ENCODE results near the gene GALNT14.

Gene GALNT14

DNA sequence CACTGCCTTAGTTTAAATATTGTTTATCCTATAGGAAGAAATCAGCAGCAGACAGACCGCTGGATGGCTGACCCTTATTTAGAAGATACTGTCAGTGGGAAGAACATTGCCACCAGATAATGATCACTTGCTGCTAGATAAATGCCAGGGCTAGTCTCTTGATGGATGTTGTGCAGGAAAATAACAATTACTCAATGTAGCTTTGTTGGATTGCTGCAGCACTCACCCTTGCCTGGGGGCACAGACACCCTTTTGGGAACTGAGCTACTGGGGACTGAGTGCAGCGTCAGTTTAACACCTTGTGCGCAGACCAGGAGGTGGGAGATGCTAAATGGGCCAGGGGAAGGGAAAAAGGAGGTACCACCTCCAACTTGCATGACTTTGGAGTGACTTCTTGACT, 266.8 kb downstream of the GALNT14 start:
- H3K9me3 ChIP-seq (ENCODE audit: control insufficient read depth, insufficient read depth, low read depth, low read length) = peaks cover 7% of the 10 kb centered on the region; the same call in 1 of the 2 replicates
- H3K27me3 ChIP-seq (ENCODE audit: control insufficient read depth, insufficient read depth, low read length) = no peaks in the 10 kb centered on the region
- H3K4me1 ChIP-seq (ENCODE audit: control insufficient read depth, insufficient read depth, low read length) = peaks cover 13% of the 10 kb centered on the region
- H3K27ac ChIP-seq (ENCODE audit: low read depth, low read length) = no peak overlapping the region
- no peak overlapping the region for H3K9ac ChIP-seq (ENCODE audit: low read length)
- H3K36me3 ChIP-seq (ENCODE audit: control insufficient read depth, insufficient read depth, low read length) = no peaks in the 10 kb centered on the region
- no peak overlapping the region for H3K4me3 ChIP-seq (ENCODE audit: low read depth, low read length)

DNA sequence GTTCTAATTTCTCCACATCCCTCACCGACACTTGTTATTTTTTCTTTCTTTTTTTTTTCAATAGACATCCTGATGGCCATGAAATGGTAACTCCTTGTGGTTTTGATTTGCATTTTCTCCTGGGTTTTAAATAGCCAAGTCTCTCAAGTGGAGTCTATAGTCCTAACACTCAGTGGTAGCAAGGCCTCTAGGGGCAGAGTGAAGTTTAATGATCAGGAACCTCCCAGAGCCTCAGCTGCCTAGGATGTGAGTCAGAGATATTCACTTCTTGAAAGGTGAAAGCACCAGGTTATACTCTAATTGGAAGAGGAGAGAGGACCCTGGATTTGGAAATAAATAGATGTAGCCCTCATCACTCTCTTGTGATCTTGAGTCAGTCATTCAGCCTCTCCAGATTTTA, 268.3 kb downstream of the GALNT14 start:
- H3K9ac ChIP-seq (ENCODE audit: low read length) = no peak overlapping the region
- no peak overlapping the region for H3K4me3 ChIP-seq (ENCODE audit: low read depth, low read length)
- H3K4me1 ChIP-seq (ENCODE audit: control insufficient read depth, insufficient read depth, low read length) = peaks cover 13% of the 10 kb centered on the region
- no peaks in the 10 kb centered on the region for H3K27me3 ChIP-seq (ENCODE audit: control insufficient read depth, insufficient read depth, low read length)
- H3K27ac ChIP-seq (ENCODE audit: low read depth, low read length) = no peak overlapping the region
- peaks cover 7% of the 10 kb centered on the region; the same call in 1 of the 2 replicates for H3K9me3 ChIP-seq (ENCODE audit: control insufficient read depth, insufficient read depth, low read depth, low read length)
- H3K36me3 ChIP-seq (ENCODE audit: control insufficient read depth, insufficient read depth, low read length) = no peaks in the 10 kb centered on the region

DNA sequence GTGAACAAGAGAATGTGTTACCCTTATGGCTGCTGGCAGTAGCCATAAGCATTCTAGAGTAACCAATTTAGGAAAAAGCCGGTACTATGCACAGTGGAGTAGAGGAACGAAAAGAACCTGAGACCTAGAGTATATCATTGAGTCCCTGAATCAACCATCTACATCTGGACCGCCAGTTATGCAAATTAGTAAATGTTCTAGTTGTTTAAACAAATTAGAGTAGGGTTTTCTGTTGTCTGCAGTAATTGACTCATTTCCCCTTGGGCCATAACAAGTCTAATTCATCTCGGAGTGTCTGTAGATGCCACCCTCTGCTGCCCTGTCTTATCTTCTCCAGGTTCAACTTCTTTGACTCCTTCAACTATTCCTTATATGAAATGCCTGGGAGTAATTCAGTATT, 270.9 kb downstream of the GALNT14 start:
- H3K9me3 ChIP-seq (ENCODE audit: control insufficient read depth, insufficient read depth, low read depth, low read length) = no peaks in the 10 kb centered on the region
- no peak overlapping the region for H3K27ac ChIP-seq (ENCODE audit: low read depth, low read length)
- H3K27me3 ChIP-seq (ENCODE audit: control insufficient read depth, insufficient read depth, low read length) = no peaks in the 10 kb centered on the region
- peaks cover 10% of the 10 kb centered on the region for H3K4me1 ChIP-seq (ENCODE audit: control insufficient read depth, insufficient read depth, low read length)
- H3K9ac ChIP-seq (ENCODE audit: low read length) = no peak overlapping the region
- H3K4me3 ChIP-seq (ENCODE audit: low read depth, low read length) = no peak overlapping the region
- no peaks in the 10 kb centered on the region for H3K36me3 ChIP-seq (ENCODE audit: control insufficient read depth, insufficient read depth, low read length)

DNA sequence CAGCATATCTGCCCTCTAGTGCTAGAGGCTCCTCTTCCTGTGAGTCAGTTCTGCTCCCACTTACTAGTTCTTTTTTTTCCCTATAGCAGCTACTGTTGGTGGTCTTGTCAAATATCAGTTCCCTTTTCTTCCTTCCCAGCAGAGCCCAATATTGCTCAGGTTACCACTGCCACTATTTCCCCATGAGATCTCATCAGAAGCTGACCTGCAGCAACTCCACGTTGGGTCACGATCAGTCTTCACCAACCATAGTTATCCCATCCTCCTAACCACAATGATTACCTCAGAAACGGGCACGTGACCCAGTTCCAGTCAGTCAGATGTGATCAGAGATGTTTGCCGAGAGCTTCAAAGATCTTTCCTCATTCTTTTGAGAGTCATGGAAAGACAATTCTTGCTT, 271.3 kb downstream of the GALNT14 start:
- no peak overlapping the region for H3K4me3 ChIP-seq (ENCODE audit: low read depth, low read length)
- no peak overlapping the region for H3K9ac ChIP-seq (ENCODE audit: low read length)
- peaks cover 6% of the 10 kb centered on the region for H3K4me1 ChIP-seq (ENCODE audit: control insufficient read depth, insufficient read depth, low read length)
- no peaks in the 10 kb centered on the region for H3K36me3 ChIP-seq (ENCODE audit: control insufficient read depth, insufficient read depth, low read length)
- H3K9me3 ChIP-seq (ENCODE audit: control insufficient read depth, insufficient read depth, low read depth, low read length) = no peaks in the 10 kb centered on the region
- no peaks in the 10 kb centered on the region for H3K27me3 ChIP-seq (ENCODE audit: control insufficient read depth, insufficient read depth, low read length)
- H3K27ac ChIP-seq (ENCODE audit: low read depth, low read length) = no peak overlapping the region

DNA sequence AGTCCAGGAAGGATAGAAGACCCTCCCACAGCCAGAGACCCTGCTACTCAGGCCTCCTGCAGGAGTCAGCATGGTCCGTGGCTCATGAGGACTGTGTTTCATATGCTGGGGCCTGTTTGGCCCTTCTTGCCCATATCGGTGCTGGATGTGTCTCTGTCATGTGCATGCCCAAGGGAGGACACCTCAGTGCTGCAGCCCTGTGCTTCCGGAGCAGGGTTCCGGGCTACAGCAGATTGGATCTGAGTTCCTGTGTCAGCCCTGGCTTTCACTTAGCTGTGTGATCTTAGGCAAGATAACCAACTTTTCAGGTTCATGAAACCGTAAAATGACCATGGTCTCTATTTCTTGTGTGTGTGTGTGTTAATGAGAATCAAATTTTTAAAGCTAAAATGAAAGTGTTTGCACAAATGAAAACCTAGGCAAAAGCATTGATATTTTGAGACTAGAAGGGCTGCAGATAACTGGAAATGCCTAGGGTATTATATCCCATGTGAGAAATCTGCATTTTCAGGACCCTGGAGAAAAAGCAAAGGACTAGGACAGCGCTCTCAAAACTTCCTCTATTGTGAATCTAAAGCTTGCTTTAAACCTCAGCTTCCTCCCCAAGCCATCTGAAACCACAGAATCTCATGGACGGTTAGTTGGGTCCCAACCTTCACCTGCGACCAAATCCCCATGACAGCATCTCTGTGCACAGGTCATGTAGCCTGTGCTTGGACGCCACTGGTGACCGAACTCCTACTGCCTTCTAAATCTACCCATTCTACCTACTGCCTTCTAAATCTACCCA, 272.2 kb downstream of the GALNT14 start:
- Histone ChIP-seq H3K36me3 (ENCODE audit: control insufficient read depth, insufficient read depth, low read length) (no peaks in the 10 kb centered on the region), H3K4me3 (ENCODE audit: low read depth, low read length) (no peak overlapping the region), H3K9me3 (ENCODE audit: control insufficient read depth, insufficient read depth, low read depth, low read length) (no peaks in the 10 kb centered on the region), H3K27ac (ENCODE audit: low read depth, low read length) (no peak overlapping the region), H3K27me3 (ENCODE audit: control insufficient read depth, insufficient read depth, low read length) (no peaks in the 10 kb centered on the region), H3K9ac (ENCODE audit: low read length) (no peak overlapping the region), H3K4me1 (ENCODE audit: control insufficient read depth, insufficient read depth, low read length) (no peaks in the 10 kb centered on the region)

DNA sequence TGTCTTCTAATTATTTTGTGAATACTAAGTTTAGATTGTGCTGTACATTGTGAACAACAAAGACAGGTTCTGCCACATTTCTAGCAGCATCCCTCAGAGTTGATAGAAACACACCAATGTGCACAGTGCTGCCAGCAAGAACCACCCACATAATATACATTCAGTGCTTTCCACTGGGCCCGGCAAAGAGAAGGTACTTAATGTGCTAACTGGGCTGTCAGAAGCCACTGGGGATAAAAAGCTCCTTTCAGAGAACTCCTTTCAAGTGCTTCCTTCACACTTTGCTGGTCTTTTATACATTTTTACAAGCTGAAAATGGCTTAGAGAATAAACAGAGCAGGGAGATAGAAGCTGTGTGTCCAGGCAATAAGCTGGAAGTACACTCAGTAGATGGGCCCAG, 273.0 kb downstream of the GALNT14 start:
- Histone ChIP-seq H3K9ac (ENCODE audit: low read length) (no peak overlapping the region), H3K9me3 (ENCODE audit: control insufficient read depth, insufficient read depth, low read depth, low read length) (no peaks in the 10 kb centered on the region), H3K4me3 (ENCODE audit: low read depth, low read length) (no peak overlapping the region), H3K27ac (ENCODE audit: low read depth, low read length) (no peak overlapping the region), H3K36me3 (ENCODE audit: control insufficient read depth, insufficient read depth, low read length) (no peaks in the 10 kb centered on the region), H3K27me3 (ENCODE audit: control insufficient read depth, insufficient read depth, low read length) (no peaks in the 10 kb centered on the region), H3K4me1 (ENCODE audit: control insufficient read depth, insufficient read depth, low read length) (no peaks in the 10 kb centered on the region)

DNA sequence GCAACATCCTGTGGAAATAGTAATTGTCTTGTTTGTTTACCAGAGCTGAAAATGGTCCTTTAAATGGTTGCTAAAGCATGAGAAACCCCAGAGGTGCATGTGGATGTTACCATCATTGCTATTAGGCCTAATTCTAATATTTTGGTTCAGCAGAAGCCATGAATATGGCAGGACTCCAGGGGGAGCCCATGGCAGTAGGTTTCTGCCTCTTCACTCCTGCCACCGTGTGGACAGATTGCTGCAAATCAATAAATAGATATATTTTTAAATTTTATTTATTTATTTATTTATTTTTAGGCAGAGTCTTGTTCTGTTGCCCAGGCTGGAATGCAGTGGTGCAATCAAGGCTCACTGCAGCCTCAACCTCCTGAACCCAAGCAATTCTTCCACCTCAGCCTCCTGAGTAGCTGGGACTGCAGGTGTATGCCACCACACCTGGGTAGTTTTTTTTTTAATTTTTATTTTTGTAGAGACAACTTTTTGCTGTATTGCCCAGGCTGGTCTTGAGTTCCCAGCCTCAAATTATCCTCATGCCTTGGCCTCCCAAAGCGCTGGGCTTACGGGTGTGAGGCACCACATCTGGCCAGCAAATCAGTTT, 276.1 kb downstream of the GALNT14 start:
- Histone ChIP-seq H3K4me3 (ENCODE audit: low read depth, low read length) (no peak overlapping the region), H3K27me3 (ENCODE audit: control insufficient read depth, insufficient read depth, low read length) (no peaks in the 10 kb centered on the region), H3K27ac (ENCODE audit: low read depth, low read length) (no peak overlapping the region), H3K4me1 (ENCODE audit: control insufficient read depth, insufficient read depth, low read length) (no peaks in the 10 kb centered on the region), H3K9me3 (ENCODE audit: control insufficient read depth, insufficient read depth, low read depth, low read length) (no peaks in the 10 kb centered on the region), H3K9ac (ENCODE audit: low read length) (no peak overlapping the region), H3K36me3 (ENCODE audit: control insufficient read depth, insufficient read depth, low read length) (no peaks in the 10 kb centered on the region)

DNA sequence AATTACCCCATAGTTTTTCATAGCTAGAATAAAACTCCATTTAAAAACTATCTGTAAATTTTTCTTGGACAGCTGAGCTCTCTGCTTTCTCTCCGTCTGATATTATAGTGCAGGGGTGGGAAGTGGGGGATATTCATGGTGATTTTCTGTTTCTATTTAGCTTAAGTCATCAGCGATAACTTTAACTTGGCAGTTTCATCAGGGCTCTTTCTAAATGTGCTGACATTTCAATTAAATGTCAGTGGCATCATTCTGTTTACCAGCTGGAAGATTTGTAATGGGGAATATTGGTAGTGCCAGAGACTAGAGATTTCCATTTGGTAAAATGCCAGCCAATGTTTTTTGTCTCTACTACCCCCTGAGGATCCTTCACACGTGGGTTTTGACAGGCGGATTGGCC, 277.5 kb downstream of the GALNT14 start:
- H3K9me3 ChIP-seq (ENCODE audit: control insufficient read depth, insufficient read depth, low read depth, low read length) = no peaks in the 10 kb centered on the region
- H3K4me3 ChIP-seq (ENCODE audit: low read depth, low read length) = no peak overlapping the region
- H3K36me3 ChIP-seq (ENCODE audit: control insufficient read depth, insufficient read depth, low read length) = no peaks in the 10 kb centered on the region
- H3K27me3 ChIP-seq (ENCODE audit: control insufficient read depth, insufficient read depth, low read length) = no peaks in the 10 kb centered on the region
- no peaks in the 10 kb centered on the region for H3K4me1 ChIP-seq (ENCODE audit: control insufficient read depth, insufficient read depth, low read length)
- H3K9ac ChIP-seq (ENCODE audit: low read length) = no peak overlapping the region
- no peak overlapping the region for H3K27ac ChIP-seq (ENCODE audit: low read depth, low read length)
